GM12878 (cell line): ENCODE data around the gene MSRB2.

ENCODE experiments used
- BCL3 ChIP-seq: IDR thresholded peaks from 2 replicates; pipeline ENCODE4 v1.6.1; 2011; ENCODE audit warnings: borderline replicate concordance, low read depth, mild to moderate bottlenecking, moderate library complexity, low read length; ENCODE audit not compliant: insufficient read depth, poor library complexity, severe bottlenecking
- BCLAF1 ChIP-seq: fragments of 450-650 bp; IDR thresholded peaks from 2 replicates; pipeline ENCODE4 v1.6.1; 2017; ENCODE audit warnings: antibody characterized with exemption, mild to moderate bottlenecking, moderate library complexity
- CREB1 ChIP-seq: IDR thresholded peaks from 2 replicates; pipeline ENCODE4 v1.6.1; 2012; ENCODE audit warnings: low read depth, mild to moderate bottlenecking, inconsistent platforms
- CTCF ChIP-seq, 3 experiments: IDR thresholded peaks in 2 of 3; conservative IDR thresholded peaks in 1 of 3; 2 replicates each; pipeline ENCODE4 v1.5.1; 2011; ENCODE audit warnings: low read depth in 3 of 3, low read length in 3 of 3, mild to moderate bottlenecking in 3 of 3, control low read depth in 2 of 3, moderate library complexity in 2 of 3, inconsistent platforms in 1 of 3, mixed read lengths in 1 of 3; ENCODE audit not compliant: control insufficient read depth in 2 of 3, insufficient read depth in 1 of 3; ENCODE audit errors: extremely low read depth in 1 of 3
- EGR1 ChIP-seq, 2 experiments: IDR thresholded peaks; 1 replicate in 1 of 2; 2 replicates in 1 of 2; pipeline ENCODE4 v1.6.1; 2011 to 2012; ENCODE audit warnings: low read depth in 2 of 2, low read length in 2 of 2, borderline replicate concordance in 1 of 2, mild to moderate bottlenecking in 1 of 2, moderate library complexity in 1 of 2
- JUNB ChIP-seq: IDR thresholded peaks from 2 replicates; pipeline ENCODE4 v1.6.1; 2016; ENCODE audit warnings: antibody characterized with exemption, mild to moderate bottlenecking
- KAT2A ChIP-seq: conservative IDR thresholded peaks from 2 replicates; pipeline ENCODE4 v1.6.1; 2011; ENCODE audit warnings: low read depth, low read length; ENCODE audit not compliant: control insufficient read depth
- MEF2B ChIP-seq: fragments of 450-650 bp; IDR thresholded peaks from 2 replicates; pipeline ENCODE4 v1.6.1; 2018; ENCODE audit warnings: mild to moderate bottlenecking, moderate library complexity; ENCODE audit not compliant: partially characterized antibody, poor library complexity, severe bottlenecking
- NFYB ChIP-seq: IDR thresholded peaks from 2 replicates; pipeline ENCODE4 v1.6.1; 2011; ENCODE audit warnings: low read depth, mild to moderate bottlenecking, low read length, improper control_type of control experiment, moderate library complexity; ENCODE audit not compliant: insufficient read depth
- PAX8 ChIP-seq: fragments of 450-650 bp; IDR thresholded peaks from 2 replicates; pipeline ENCODE4 v1.6.1; 2017; ENCODE audit warnings: mild to moderate bottlenecking, moderate library complexity
- POLR2A ChIP-seq: IDR thresholded peaks from 2 replicates; pipeline ENCODE4 v1.6.1; 2011; ENCODE audit warnings: low read depth, mild to moderate bottlenecking, low read length
- REST ChIP-seq: IDR thresholded peaks from 2 replicates; pipeline ENCODE4 v1.6.1; 2012; ENCODE audit warnings: mild to moderate bottlenecking, low read depth, low read length
- RFX5 ChIP-seq: IDR thresholded peaks from 2 replicates; pipeline ENCODE4 v1.6.1; 2011; ENCODE audit warnings: low read depth, low read length, improper control_type of control experiment

GRCh38 chr10:23148214-23148613 lies 52.8 kb downstream of the MSRB2 start:
- TF ChIP-seq BCLAF1 = no peak
- TF ChIP-seq PAX8 = no peak
- no peak for TF ChIP-seq EGR1 (IDR thresholded peaks at IDR 0.05; ENCODE audit: borderline replicate concordance in 1 of 2, low read depth in 2 of 2, low read length in 2 of 2)
- no peak for TF ChIP-seq RFX5
- no peak for TF ChIP-seq MEF2B
- TF ChIP-seq BCL3 = peak; percentile 99
- no peak for TF ChIP-seq REST
- TF ChIP-seq CTCF (IDR thresholded peaks at IDR 0.05 in 2 of 3, conservative IDR thresholded peaks at IDR 0.05 in 1 of 3; ENCODE audit: control insufficient read depth in 2 of 3, extremely low read depth in 1 of 3, insufficient read depth in 1 of 3, low read depth in 3 of 3, low read length in 3 of 3) = no peak
- TF ChIP-seq POLR2A = no peak
- no peak for TF ChIP-seq KAT2A
- TF ChIP-seq JUNB = no peak
- TF ChIP-seq CREB1 = no peak
- TF ChIP-seq NFYB = no peak
